Pancreas (tissue), 10 donors: ENCODE data around the gene RPS27. TPM values are rescaled to one million over a fixed set of nuclear protein-coding genes. Genes with fewer than 3 reads are reported as not detected.

Experiments used
- ATAC-seq, 4 donors: fragments of 200-7000 bp; cut with Tn5 transposase; one replicate each; pipeline versions ENCODE4 v1.8.0 to v1.9.1; 2020; ENCODE audit warnings: mild to moderate bottlenecking in 4 of 4, moderate library complexity in 4 of 4
- DNase-seq, 6 donors: peaks; one replicate each; pipeline ENCODE4 v3.0.0-alpha.2; 2020
- FAIRE-seq: peaks from 2 replicates; lab custom pipeline; 2012; peaks lifted over from hg19 to GRCh38; lab: Jason Lieb, UNC
- H3K27ac ChIP-seq, 4 donors: fragments of 200-600 bp; sonication (generic); 1 replicate in 3 of 4; 2 replicates in 1 of 4; pipeline versions ENCODE4 v1.5.0 to v1.8.0; 2020
- H3K27me3 ChIP-seq, 4 donors: fragments of 200-600 bp; one replicate each; pipeline ENCODE4 v1.8.0; 2021
- H3K36me3 ChIP-seq, 3 donors: fragments of 200-600 bp; sonication (generic) in 1 of 3; one replicate each; pipeline versions ENCODE4 v1.5.0 to v1.8.0; 2020 to 2021
- H3K4me1 ChIP-seq, 3 donors: fragments of 200-600 bp; one replicate each; pipeline ENCODE4 v1.8.0; 2021
- H3K4me3 ChIP-seq, 4 donors: fragments of 200-600 bp; sonication (generic) in 2 of 4; one replicate each; pipeline versions ENCODE4 v1.5.0 to v1.8.0; 2020 to 2021
- H3K9me3 ChIP-seq, 4 donors: fragments of 200-600 bp; one replicate each; pipeline ENCODE4 v1.8.0; 2021
- WGBS, 2 donors: extraction: QIAGEN DNeasy Blood & Tissue Kit; methylation state at CpG; one replicate each; pipeline ENCODE4 v1.1.7; 2013; 5-methylcytosine and 5-hydroxymethylcytosine counted together
- intact Hi-C, 3 donors: fragments of 100-400 bp; cut with DNase I; formaldehyde crosslinking; loops; one replicate each; pipeline versions ENCODE4 v1.11.1 to v1.14.2; 2022
- polyA plus RNA-seq, 2 donors: library from polyadenylated mRNA; stranded (reverse); fragments of 200-250 nt; gene quantifications; one replicate each; pipeline ENCODE4 v1.2.3, GENCODE V29; 2013
- total RNA-seq, 6 donors: library from RNA; stranded (reverse); fragmentation: NEBNext Ultra II Directional in 4 of 6; extraction: Animal tissue kit (Norgen Biotek cat#: 25700) in 4 of 6; gene quantifications; one replicate each; pipeline versions ENCODE4 v1.2.1 to v1.2.4, GENCODE V29; 2021 to 2023
- TF ChIP-seq, protein P1 (sequence below), 4 donors: fragments of 200-600 bp; sonication (generic) in 3 of 4; IDR thresholded peaks; one replicate each; pipeline versions ENCODE4 v1.5.0 to v1.8.0; 2021; ENCODE audit warnings: antibody characterized with exemption in 4 of 4
- donor health status: healthy with polysubstance abuse.
- donor health status: DM: no; HTN: no; CAD: no; lungs with moderate emphysema.
- donor health status: DM: no; HTN: no; CAD: no.
- donor health status: control.
- donor health status: control.
- donor health status: Bipolar disorder and iron deficiency.
- donor health status: DM: yes; HTN: yes; CAD: no.
- donor health status: DM: no; HTN: no; CAD: no.
- donor health status: DM: no; HTN: no; CAD: no.
- donor health status: DM: yes; HTN: yes; CAD: no.

The RPS27 gene
- total and polyA plus RNA-seq, 8 donors = 617 to 5,933 (median 951) TPM

DNA sequence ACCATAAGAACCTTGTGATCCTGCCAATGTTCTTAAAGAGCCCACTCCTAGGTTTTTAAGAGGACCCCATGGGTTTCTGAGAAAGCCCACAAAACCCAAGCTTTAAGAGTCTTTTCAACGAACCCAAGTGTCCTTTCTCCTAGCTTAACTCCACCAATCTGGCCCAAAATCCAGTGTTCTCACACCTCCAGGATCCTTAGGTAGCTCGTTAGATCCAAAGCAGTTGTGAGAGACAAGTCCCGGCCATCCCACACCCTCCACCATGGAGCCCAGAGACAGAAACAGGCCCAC lies 45.8 kb upstream of the RPS27 start:
- H3K27ac ChIP-seq = peak overlapping the region in 2 of 4 donors; percentile 91 to 93
- intact Hi-C loops = loop anchor here in 1 of 3 donors (10.0 kb wide), 2 partner anchors 120 to 150 kb away; no protein-coding TSS in a partner anchor
- no peaks in the 10 kb centered on the region for H3K4me1 ChIP-seq
- FAIRE-seq (no peak), ATAC-seq (no peak), DNase-seq (no peak)
- WGBS, 2 donors = 63 to 77% methylated on average over 3 of the region's 3 CpGs
- H3K36me3 ChIP-seq = peaks cover 0 to 15% (median 0%) of the 10 kb centered on the region in 3 donors
- no peaks in the 10 kb centered on the region for H3K9me3 ChIP-seq
- no peaks in the 10 kb centered on the region for H3K27me3 ChIP-seq
- H3K4me3 ChIP-seq = peak overlapping the region in 1 of 4 donors; percentile 94
- TF ChIP-seq, protein P1, sequence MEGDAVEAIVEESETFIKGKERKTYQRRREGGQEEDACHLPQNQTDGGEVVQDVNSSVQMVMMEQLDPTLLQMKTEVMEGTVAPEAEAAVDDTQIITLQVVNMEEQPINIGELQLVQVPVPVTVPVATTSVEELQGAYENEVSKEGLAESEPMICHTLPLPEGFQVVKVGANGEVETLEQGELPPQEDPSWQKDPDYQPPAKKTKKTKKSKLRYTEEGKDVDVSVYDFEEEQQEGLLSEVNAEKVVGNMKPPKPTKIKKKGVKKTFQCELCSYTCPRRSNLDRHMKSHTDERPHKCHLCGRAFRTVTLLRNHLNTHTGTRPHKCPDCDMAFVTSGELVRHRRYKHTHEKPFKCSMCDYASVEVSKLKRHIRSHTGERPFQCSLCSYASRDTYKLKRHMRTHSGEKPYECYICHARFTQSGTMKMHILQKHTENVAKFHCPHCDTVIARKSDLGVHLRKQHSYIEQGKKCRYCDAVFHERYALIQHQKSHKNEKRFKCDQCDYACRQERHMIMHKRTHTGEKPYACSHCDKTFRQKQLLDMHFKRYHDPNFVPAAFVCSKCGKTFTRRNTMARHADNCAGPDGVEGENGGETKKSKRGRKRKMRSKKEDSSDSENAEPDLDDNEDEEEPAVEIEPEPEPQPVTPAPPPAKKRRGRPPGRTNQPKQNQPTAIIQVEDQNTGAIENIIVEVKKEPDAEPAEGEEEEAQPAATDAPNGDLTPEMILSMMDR (IDR thresholded peaks at IDR 0.05) = no peak

GRCh38 chr1:153945131-153945794 lies 45.3 kb upstream of the RPS27 start:
- FAIRE-seq = no peak
- TF ChIP-seq, protein P1 (IDR thresholded peaks at IDR 0.05) = no peak

GRCh38 chr1:153945795-153946621 lies 44.6 kb upstream of the RPS27 start:
- Histone ChIP-seq H3K27ac (peak overlapping the region; percentile 76 to 93 (median 89)), H3K4me1 (no peaks in the 10 kb centered on the region), H3K4me3 (peak overlapping the region; percentile 85 to 97 (median 94)), H3K27me3 (no peaks in the 10 kb centered on the region), H3K9me3 (no peaks in the 10 kb centered on the region), H3K36me3 (peaks cover 0 to 22% (median 0%) of the 10 kb centered on the region in 3 donors)
- WGBS, 2 donors = 0 to 1% methylated on average over 43 to 95 of the region's 95 CpGs
- TF ChIP-seq, protein P1 (IDR thresholded peaks at IDR 0.05) = no peak
- FAIRE-seq = no peak
- peak; percentile 65 to 89 (median 82) for DNase-seq
- intact Hi-C loops = loop anchor here in 1 of 3 donors (10.0 kb wide), 2 partner anchors 121 to 151 kb away; no protein-coding TSS in a partner anchor
- peak; percentile 70 to 89 (median 79) for ATAC-seq

More at GRCh38 chr1:153945131-153945794, 45.3 kb upstream of the RPS27 start:
- ATAC-seq = peak; percentile 2 to 47 (median 20)
- intact Hi-C loops = loop anchor here in 1 of 3 donors (10.0 kb wide), 2 partner anchors 120 to 150 kb away; no protein-coding TSS in a partner anchor
- Histone ChIP-seq H3K27me3 (no peaks in the 10 kb centered on the region), H3K27ac (peak overlapping the region; percentile 76 to 93 (median 89)), H3K4me3 (peak overlapping the region; percentile 85 to 97 (median 94)), H3K4me1 (no peaks in the 10 kb centered on the region), H3K9me3 (no peaks in the 10 kb centered on the region), H3K36me3 (peaks cover 0 to 15% (median 0%) of the 10 kb centered on the region in 3 donors)
- 35 to 36% methylated on average over 12 of the region's 12 CpGs for WGBS, 2 donors
- peak in 2 of 6 donors; percentile 57 to 67 for DNase-seq

- Histone ChIP-seq H3K36me3 (peaks cover 0 to 29% (median 0%) of the 10 kb centered on the region in 3 donors), H3K27me3 (no peaks in the 10 kb centered on the region), H3K9me3 (no peaks in the 10 kb centered on the region), H3K4me1 (no peaks in the 10 kb centered on the region), H3K4me3 (peak within 1 kb of the TSS; percentile 85 to 97 (median 94)), H3K27ac (peak within 1 kb of the TSS; percentile 76 to 93 (median 89))
- 9 to 11% methylated on average over 23 to 28 of the region's 28 CpGs for WGBS, 2 donors
- intact Hi-C loops = loop anchor here in 1 of 3 donors (10.0 kb wide), 2 partner anchors 122 to 152 kb away; no protein-coding TSS in a partner anchor
- no peak for FAIRE-seq
- peak; percentile 90 to 93 (median 91) for ATAC-seq
- peak; percentile 78 to 93 (median 85) for DNase-seq
- TF ChIP-seq, protein P1 (IDR thresholded peaks at IDR 0.05) = peak; percentile 89 to 96 (median 96)
Observed at GRCh38 chr1:153946622-153947241, 43.8 kb upstream of the RPS27 start, which contains the start of gene DENND4B. Gene DENND4B (minus strand): TSS chr1:153946718. CDS start chr1:153944374, 2,344 bp downstream.
